ENCODE measurements around the gene PCSK7.

GRCh38 chr11:117183724-117184349 is 48.0 kb downstream of the PCSK7 start:
- TF ChIP-seq CTCF (IDR thresholded peaks at IDR 0.05; ENCODE audit: extremely low read depth in 1 of 2, insufficient read depth in 1 of 2, low read depth in 1 of 2, low read length in 2 of 2) (no peak), POLR2AphosphoS5 (IDR thresholded peaks at IDR 0.05; ENCODE audit: insufficient read depth, low read depth, low read length) (no peak), EZH2 (IDR thresholded peaks at IDR 0.05; ENCODE audit: borderline replicate concordance, low read depth, low read length, severe bottlenecking) (no peak), FOS (IDR thresholded peaks at IDR 0.05; ENCODE audit: borderline replicate concordance, insufficient read depth, low read length) (no peak), POLR2A (IDR thresholded peaks at IDR 0.05; ENCODE audit: low read depth, low read length) (no peak), MYC (IDR thresholded peaks at IDR 0.05; ENCODE audit: low read depth, low read length) (no peak), MAX (IDR thresholded peaks at IDR 0.05; ENCODE audit: insufficient read depth, insufficient read length) (no peak), JUN (IDR thresholded peaks at IDR 0.05; ENCODE audit: borderline replicate concordance, insufficient read depth, insufficient read length, low read depth) (no peak)
